Loucy (cell line): Measurements from ENCODE around the gene LRRTM4.

ENCODE experiments used
- H2AFZ ChIP-seq: fragments of 200-600 bp; sonication (generic); 2 replicates; pipeline ENCODE4 v1.6.0; 2016; ENCODE audit warnings: antibody characterized with exemption, mild to moderate bottlenecking, low read length, moderate library complexity
- H3F3A ChIP-seq: fragments of 200-600 bp; 2 replicates; pipeline ENCODE4 v1.6.0; 2016; ENCODE audit warnings: antibody characterized with exemption, low read depth, mild to moderate bottlenecking
- H3K27me3 ChIP-seq: fragments of 200-600 bp; sonication (generic); 2 replicates; pipeline ENCODE4 v1.6.1; 2014; ENCODE audit warnings: low read length, mild to moderate bottlenecking; ENCODE audit not compliant: insufficient read depth, poor library complexity, severe bottlenecking
- H3K36me3 ChIP-seq: fragments of 200-600 bp; sonication (generic); 2 replicates; pipeline ENCODE4 v1.6.1; 2016; ENCODE audit warnings: low read length; ENCODE audit not compliant: insufficient read depth
- H3K4me1 ChIP-seq: fragments of 200-600 bp; sonication (generic); 2 replicates; pipeline ENCODE4 v1.5.1; 2014; ENCODE audit warnings: low read length, mild to moderate bottlenecking; ENCODE audit not compliant: insufficient read depth, poor library complexity, severe bottlenecking
- H3K4me2 ChIP-seq: fragments of 200-600 bp; sonication (generic); 2 replicates; pipeline ENCODE4 v1.6.0; 2014; ENCODE audit warnings: antibody characterized with exemption, low read length, low read depth, mild to moderate bottlenecking; ENCODE audit not compliant: poor library complexity, severe bottlenecking
- H3K4me3 ChIP-seq: fragments of 200-600 bp; sonication (generic); 2 replicates; pipeline ENCODE4 v1.5.1; 2014; ENCODE audit warnings: low read length, mild to moderate bottlenecking, mixed read lengths; ENCODE audit not compliant: poor library complexity, severe bottlenecking
- H3K79me2 ChIP-seq: fragments of 200-600 bp; sonication (generic); 2 replicates; pipeline ENCODE4 v1.6.1; 2014; ENCODE audit warnings: low read length; ENCODE audit not compliant: insufficient read depth
- H3K9ac ChIP-seq: fragments of 200-600 bp; sonication (generic); 2 replicates; pipeline ENCODE4 v1.6.0; 2014; ENCODE audit warnings: mild to moderate bottlenecking, low read depth, low read length, moderate library complexity; ENCODE audit not compliant: poor library complexity, severe bottlenecking
- H3K9me2 ChIP-seq: fragments of 200-600 bp; sonication (generic); replicated peaks from 2 replicates; pipeline ENCODE4 v1.6.1; 2016; ENCODE audit warnings: low read depth, low read length, mixed read lengths
- H3K9me3 ChIP-seq: fragments of 200-600 bp; sonication (generic); 2 replicates; pipeline ENCODE4 v1.6.1; 2014; ENCODE audit warnings: mild to moderate bottlenecking, antibody characterized with exemption, low read length, low read depth; ENCODE audit not compliant: insufficient read depth
- H4K20me1 ChIP-seq: fragments of 200-600 bp; sonication (generic); 2 replicates; pipeline ENCODE4 v1.6.0; 2014; ENCODE audit warnings: antibody characterized with exemption, low read length, mild to moderate bottlenecking; ENCODE audit not compliant: insufficient read depth, poor library complexity, severe bottlenecking
- CTCF ChIP-seq: fragments of 200-600 bp; sonication (generic); conservative IDR thresholded peaks from 2 replicates; pipeline ENCODE4 v1.5.1; 2014; ENCODE audit warnings: mild to moderate bottlenecking, antibody characterized with exemption, low read length
- EZH2phosphoT487 ChIP-seq: fragments of 200-600 bp; IDR thresholded peaks from 2 replicates; pipeline ENCODE4 v1.6.1; 2018; ENCODE audit warnings: antibody characterized with exemption, mild to moderate bottlenecking, moderate library complexity, borderline replicate concordance

LRRTM4 gene

GRCh38 chr2:76730021-76730420, 792.2 kb downstream of the LRRTM4 start:
- Histone ChIP-seq H3K79me2 (no peaks in the 10 kb centered on the region), H3F3A (no peaks in the 10 kb centered on the region), H3K4me3 (no peak overlapping the region), H4K20me1 (no peaks in the 10 kb centered on the region), H3K4me2 (no peak overlapping the region), H3K9ac (no peak overlapping the region), H3K9me2 (no peaks in the 10 kb centered on the region), H3K36me3 (no peaks in the 10 kb centered on the region), H3K4me1 (no peaks in the 10 kb centered on the region), H3K27me3 (no peaks in the 10 kb centered on the region), H3K9me3 (no peaks in the 10 kb centered on the region), H2AFZ (no peak overlapping the region)
- TF ChIP-seq CTCF (no peak), EZH2phosphoT487 (no peak)

- Histone ChIP-seq H3K4me3 (no peak overlapping the region), H3K36me3 (no peaks in the 10 kb centered on the region), H3K4me2 (no peak overlapping the region), H3K9ac (no peak overlapping the region), H3F3A (no peaks in the 10 kb centered on the region), H3K79me2 (no peaks in the 10 kb centered on the region), H3K27me3 (no peaks in the 10 kb centered on the region), H3K9me3 (no peaks in the 10 kb centered on the region), H3K9me2 (no peaks in the 10 kb centered on the region), H2AFZ (no peak overlapping the region), H3K4me1 (no peaks in the 10 kb centered on the region), H4K20me1 (no peaks in the 10 kb centered on the region)
- TF ChIP-seq CTCF (no peak), EZH2phosphoT487 (no peak)
Observed at GRCh38 chr2:76721226-76721625, 801.0 kb downstream of the LRRTM4 start.

GRCh38 chr2:76713312-76713711, 808.9 kb downstream of the LRRTM4 start:
- no peaks in the 10 kb centered on the region for H4K20me1 ChIP-seq
- no peaks in the 10 kb centered on the region for H3K79me2 ChIP-seq
- no peak for TF ChIP-seq CTCF
- no peak for TF ChIP-seq EZH2phosphoT487
- H3K9me3 ChIP-seq: no peaks in the 10 kb centered on the region
- no peaks in the 10 kb centered on the region for H3K36me3 ChIP-seq
- no peaks in the 10 kb centered on the region for H3K9me2 ChIP-seq
- H2AFZ ChIP-seq: no peak overlapping the region
- H3K4me3 ChIP-seq: no peak overlapping the region
- H3K4me2 ChIP-seq: no peak overlapping the region
- no peak overlapping the region for H3K9ac ChIP-seq
- no peaks in the 10 kb centered on the region for H3K4me1 ChIP-seq
- H3F3A ChIP-seq: no peaks in the 10 kb centered on the region
- no peaks in the 10 kb centered on the region for H3K27me3 ChIP-seq
